Measurements from ENCODE around the gene ADAM12.

ADAM12 gene

GRCh38 chr10:126216632-126216961 lies 171.7 kb downstream of the ADAM12 start:
- Histone ChIP-seq H2AFZ (ENCODE audit: low read length) (no peak overlapping the region), H3K9me2 (replicated peaks; ENCODE audit: low read depth, low read length) (no peaks in the 10 kb centered on the region), H3K27me3 (ENCODE audit: insufficient read depth, low read length, poor library complexity, severe bottlenecking) (no peaks in the 10 kb centered on the region), H3K4me3 (ENCODE audit: low read length, poor library complexity, severe bottlenecking) (no peak overlapping the region), H3K4me1 (ENCODE audit: insufficient read depth, low read length, poor library complexity, severe bottlenecking) (no peaks in the 10 kb centered on the region), H3K9me3 (ENCODE audit: insufficient read depth, low read depth, low read length) (no peaks in the 10 kb centered on the region; the same call in 1 of the 2 replicates), H3K79me2 (ENCODE audit: insufficient read depth, low read length) (no peaks in the 10 kb centered on the region), H3K36me3 (ENCODE audit: insufficient read depth, low read length) (no peaks in the 10 kb centered on the region), H3K9ac (ENCODE audit: low read depth, low read length, poor library complexity, severe bottlenecking) (no peak overlapping the region), H3K4me2 (ENCODE audit: low read depth, low read length, poor library complexity, severe bottlenecking) (no peak overlapping the region), H4K20me1 (ENCODE audit: insufficient read depth, low read length, poor library complexity, severe bottlenecking) (no peaks in the 10 kb centered on the region), H3F3A (ENCODE audit: low read depth) (no peaks in the 10 kb centered on the region)
- TF ChIP-seq EZH2phosphoT487 (IDR thresholded peaks at IDR 0.05; ENCODE audit: borderline replicate concordance) (no peak), CTCF (conservative IDR thresholded peaks at IDR 0.05; ENCODE audit: low read length) (no peak)

- TF ChIP-seq CTCF (conservative IDR thresholded peaks at IDR 0.05; ENCODE audit: low read length) (no peak), EZH2phosphoT487 (IDR thresholded peaks at IDR 0.05; ENCODE audit: borderline replicate concordance) (no peak)
- no peaks in the 10 kb centered on the region; the same call in 1 of the 2 replicates for H3K9me3 ChIP-seq (ENCODE audit: insufficient read depth, low read depth, low read length)
- H3K36me3 ChIP-seq (ENCODE audit: insufficient read depth, low read length): no peaks in the 10 kb centered on the region
- no peaks in the 10 kb centered on the region for H3K27me3 ChIP-seq (ENCODE audit: insufficient read depth, low read length, poor library complexity, severe bottlenecking)
- H2AFZ ChIP-seq (ENCODE audit: low read length): no peak overlapping the region
- H3K4me2 ChIP-seq (ENCODE audit: low read depth, low read length, poor library complexity, severe bottlenecking): no peak overlapping the region
- no peaks in the 10 kb centered on the region for H3F3A ChIP-seq (ENCODE audit: low read depth)
- no peak overlapping the region for H3K4me3 ChIP-seq (ENCODE audit: low read length, poor library complexity, severe bottlenecking)
- no peaks in the 10 kb centered on the region for H3K9me2 ChIP-seq (replicated peaks; ENCODE audit: low read depth, low read length)
- H3K4me1 ChIP-seq (ENCODE audit: insufficient read depth, low read length, poor library complexity, severe bottlenecking): no peaks in the 10 kb centered on the region
- H3K9ac ChIP-seq (ENCODE audit: low read depth, low read length, poor library complexity, severe bottlenecking): no peak overlapping the region
- no peaks in the 10 kb centered on the region for H3K79me2 ChIP-seq (ENCODE audit: insufficient read depth, low read length)
- H4K20me1 ChIP-seq (ENCODE audit: insufficient read depth, low read length, poor library complexity, severe bottlenecking): no peaks in the 10 kb centered on the region
Observed at GRCh38 chr10:126215746-126216631, 172.3 kb downstream of the ADAM12 start.

GRCh38 chr10:126214679-126215078 lies 173.6 kb downstream of the ADAM12 start:
- Histone ChIP-seq H4K20me1 (ENCODE audit: insufficient read depth, low read length, poor library complexity, severe bottlenecking) (no peaks in the 10 kb centered on the region), H3K79me2 (ENCODE audit: insufficient read depth, low read length) (no peaks in the 10 kb centered on the region)

More at GRCh38 chr10:126214679-126215078, 173.6 kb downstream of the ADAM12 start:
- no peaks in the 10 kb centered on the region for H3K27me3 ChIP-seq (ENCODE audit: insufficient read depth, low read length, poor library complexity, severe bottlenecking)
- TF ChIP-seq CTCF (conservative IDR thresholded peaks at IDR 0.05; ENCODE audit: low read length) (no peak), EZH2phosphoT487 (IDR thresholded peaks at IDR 0.05; ENCODE audit: borderline replicate concordance) (no peak)
- no peak overlapping the region for H2AFZ ChIP-seq (ENCODE audit: low read length)
- H3K4me2 ChIP-seq (ENCODE audit: low read depth, low read length, poor library complexity, severe bottlenecking): no peak overlapping the region
- H3K4me3 ChIP-seq (ENCODE audit: low read length, poor library complexity, severe bottlenecking): no peak overlapping the region
- H3K9ac ChIP-seq (ENCODE audit: low read depth, low read length, poor library complexity, severe bottlenecking): no peak overlapping the region
- H3K4me1 ChIP-seq (ENCODE audit: insufficient read depth, low read length, poor library complexity, severe bottlenecking): no peaks in the 10 kb centered on the region
- H3F3A ChIP-seq (ENCODE audit: low read depth): no peaks in the 10 kb centered on the region
- H3K9me3 ChIP-seq (ENCODE audit: insufficient read depth, low read depth, low read length): no peaks in the 10 kb centered on the region; the same call in 1 of the 2 replicates
- no peaks in the 10 kb centered on the region for H3K9me2 ChIP-seq (replicated peaks; ENCODE audit: low read depth, low read length)
- H3K36me3 ChIP-seq (ENCODE audit: insufficient read depth, low read length): no peaks in the 10 kb centered on the region

Data from Loucy (cell line).